DOHH2 (cell line): Measurements from ENCODE around the gene TRAP1.

ENCODE experiments used
- EZH2phosphoT487 ChIP-seq: fragments of 200-600 bp; sonication (generic); IDR thresholded peaks from 2 replicates; pipeline ENCODE4 v1.6.1; 2017; ENCODE audit warnings: borderline replicate concordance, mild to moderate bottlenecking, antibody characterized with exemption, low read length, moderate library complexity, mixed read lengths
- TF ChIP-seq, protein P1 (sequence below): fragments of 200-600 bp; sonication (generic); IDR thresholded peaks from one replicate; pipeline ENCODE4 v1.5.1; 2014; ENCODE audit warnings: antibody characterized with exemption, mild to moderate bottlenecking, low read depth, low read length; ENCODE audit not compliant: poor library complexity, severe bottlenecking

DNA sequence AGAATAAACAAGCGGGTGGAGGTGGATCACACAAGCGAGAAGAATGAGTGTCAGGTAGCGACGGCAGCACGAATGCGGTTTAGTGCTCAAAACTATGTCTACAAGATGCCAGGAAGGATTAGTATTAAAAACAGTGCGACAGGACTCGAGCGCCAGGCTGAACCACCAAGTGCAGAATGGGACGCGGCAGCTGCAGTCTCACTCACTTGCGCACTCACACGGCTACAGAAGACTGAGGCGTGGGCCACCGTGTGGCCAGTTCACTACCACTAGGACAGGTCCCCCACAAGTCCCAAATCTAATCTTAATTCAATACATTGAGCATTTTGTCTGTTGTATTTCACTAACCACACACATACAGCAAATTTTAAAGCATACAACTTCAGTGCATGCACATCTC, 35.7 kb upstream of the TRAP1 start:
- TF ChIP-seq, protein P1, sequence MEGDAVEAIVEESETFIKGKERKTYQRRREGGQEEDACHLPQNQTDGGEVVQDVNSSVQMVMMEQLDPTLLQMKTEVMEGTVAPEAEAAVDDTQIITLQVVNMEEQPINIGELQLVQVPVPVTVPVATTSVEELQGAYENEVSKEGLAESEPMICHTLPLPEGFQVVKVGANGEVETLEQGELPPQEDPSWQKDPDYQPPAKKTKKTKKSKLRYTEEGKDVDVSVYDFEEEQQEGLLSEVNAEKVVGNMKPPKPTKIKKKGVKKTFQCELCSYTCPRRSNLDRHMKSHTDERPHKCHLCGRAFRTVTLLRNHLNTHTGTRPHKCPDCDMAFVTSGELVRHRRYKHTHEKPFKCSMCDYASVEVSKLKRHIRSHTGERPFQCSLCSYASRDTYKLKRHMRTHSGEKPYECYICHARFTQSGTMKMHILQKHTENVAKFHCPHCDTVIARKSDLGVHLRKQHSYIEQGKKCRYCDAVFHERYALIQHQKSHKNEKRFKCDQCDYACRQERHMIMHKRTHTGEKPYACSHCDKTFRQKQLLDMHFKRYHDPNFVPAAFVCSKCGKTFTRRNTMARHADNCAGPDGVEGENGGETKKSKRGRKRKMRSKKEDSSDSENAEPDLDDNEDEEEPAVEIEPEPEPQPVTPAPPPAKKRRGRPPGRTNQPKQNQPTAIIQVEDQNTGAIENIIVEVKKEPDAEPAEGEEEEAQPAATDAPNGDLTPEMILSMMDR, result no peak
- no peak for TF ChIP-seq EZH2phosphoT487
